HepG2 (cell line): ENCODE results near the gene WDSUB1. TPM values are rescaled to one million over a fixed set of nuclear protein-coding genes. Genes with fewer than 3 reads are reported as not detected.
A peak's percentile ranks its signal among the peaks of the same experiment; 100 is the strongest.

Experiments used
- ATAC-seq: fragments of 200-7000 bp; cut with Tn5 transposase; 3 replicates; pipeline ENCODE4 v1.9.1; 2020; ENCODE audit warnings: mild to moderate bottlenecking, moderate library complexity
- BruUV-seq: library from RNA; stranded (reverse); fragments of 400-500 nt; replicated peaks from 2 replicates; lab custom pipeline; 2021; lab: Mats Ljungman, UMichigan
- CTCF ChIA-PET: fragments of 300-600 bp; formaldehyde crosslinking; extraction: SDS; loops from one replicate; lab custom pipeline; 2021; ENCODE audit warnings: low total read pairs, inconsistent platforms, low intra/inter-chr PET ratio; lab: Yijun Ruan, JAX
- POLR2A ChIA-PET: fragments of 350-600 bp; sonication (Branson Sonifier 250); formaldehyde crosslinking; loops from one replicate; lab custom pipeline; 2020; ENCODE audit warnings: antibody characterized with exemption, inconsistent platforms; lab: Yijun Ruan, JAX
- DNase-seq: peaks from one replicate; pipeline ENCODE4 v3.0.0-alpha.2; 2015; ENCODE audit warnings: low spot score
- FAIRE-seq: peaks from 3 replicates; lab custom pipeline; 2011; peaks lifted over from hg19 to GRCh38; lab: Jason Lieb, UNC
- H2AFZ ChIP-seq: one replicate; pipeline ENCODE4 v1.6.1; 2011; ENCODE audit warnings: low read length, inconsistent platforms
- H3K27ac ChIP-seq: fragments of 300-600 bp; 3 replicates; pipeline ENCODE4 v1.8.0; 2011; ENCODE audit warnings: mixed run types, mild to moderate bottlenecking, mixed read lengths, low read length, inconsistent platforms; ENCODE audit not compliant: insufficient read depth; ENCODE audit errors: extremely low read length
- H3K27me3 ChIP-seq, 2 experiments: fragments of 200-600 bp in 1 of 2; 2 replicates in 1 of 2; 3 replicates in 1 of 2; pipeline versions ENCODE4 v1.6.0 to v1.8.0; 2011; ENCODE audit warnings: low read length in 2 of 2, mild to moderate bottlenecking in 2 of 2, moderate library complexity in 2 of 2, inconsistent platforms in 1 of 2; ENCODE audit not compliant: insufficient read depth in 2 of 2, control insufficient read depth in 1 of 2
- H3K36me3 ChIP-seq, 2 experiments: fragments of 200-600 bp in 1 of 2; replicated peaks in 1 of 2; 2 replicates in 1 of 2; 3 replicates in 1 of 2; pipeline versions ENCODE4 v1.5.1 to v1.8.0; 2011; ENCODE audit warnings: low read length in 2 of 2, inconsistent platforms in 1 of 2; ENCODE audit not compliant: insufficient read depth in 2 of 2, control insufficient read depth in 1 of 2
- H3K4me1 ChIP-seq: 2 replicates; pipeline ENCODE4 v1.5.1; 2012; ENCODE audit warnings: low read length, inconsistent platforms; ENCODE audit not compliant: insufficient read depth
- H3K4me2 ChIP-seq: 2 replicates; pipeline ENCODE4 v1.6.0; 2011; ENCODE audit warnings: low read depth, low read length, inconsistent platforms
- H3K4me3 ChIP-seq, 3 experiments: fragments of 200-600 bp in 1 of 3; sonication (generic), shearing (Covaris generic) in 1 of 3; replicated peaks in 1 of 3; 2 replicates each; pipeline ENCODE4 v1.5.1; 2011 to 2016; ENCODE audit warnings: low read length in 3 of 3, inconsistent platforms in 2 of 3, low read depth in 2 of 3, mild to moderate bottlenecking in 2 of 3, control low read depth in 1 of 3, mixed read lengths in 1 of 3; ENCODE audit not compliant: insufficient read depth in 1 of 3
- H3K79me2 ChIP-seq: one replicate; pipeline ENCODE4 v1.6.1; 2011; ENCODE audit warnings: low read length, inconsistent platforms; ENCODE audit not compliant: insufficient read depth
- H3K9ac ChIP-seq: 2 replicates; pipeline ENCODE4 v1.6.0; 2011; ENCODE audit warnings: mild to moderate bottlenecking, low read depth, low read length, inconsistent platforms; ENCODE audit not compliant: insufficient read depth
- H3K9me3 ChIP-seq: 2 replicates; pipeline ENCODE4 v1.5.1; 2012; ENCODE audit warnings: mild to moderate bottlenecking, low read length
- H4K20me1 ChIP-seq: 2 replicates; pipeline ENCODE4 v1.6.0; 2011; ENCODE audit warnings: inconsistent platforms, mild to moderate bottlenecking, low read length, moderate library complexity; ENCODE audit not compliant: insufficient read depth
- HIVEP1 ChIP-seq: sonication (generic); formaldehyde crosslinking; IDR thresholded peaks from 2 replicates; pipeline ENCODE4 v1.4.0; 2020; ENCODE audit warnings: mild to moderate bottlenecking, missing genetic modification reagents
- MEIS1 ChIP-seq: sonication (generic); formaldehyde crosslinking; IDR thresholded peaks from 2 replicates; pipeline ENCODE4 v1.9.0; 2021; ENCODE audit warnings: mild to moderate bottlenecking, missing genetic modification reagents, moderate library complexity, borderline replicate concordance
- NPAS2 ChIP-seq: sonication (generic); formaldehyde crosslinking; IDR thresholded peaks from 2 replicates; pipeline ENCODE4 v1.8.0; 2022; ENCODE audit warnings: mild to moderate bottlenecking, missing genetic modification reagents, borderline replicate concordance
- SNAI1 ChIP-seq: sonication (generic); formaldehyde crosslinking; IDR thresholded peaks from 2 replicates; pipeline ENCODE4 v1.5.0; 2020; ENCODE audit warnings: mild to moderate bottlenecking, missing genetic modification reagents, borderline replicate concordance
- ZNF12 ChIP-seq: sonication (generic); formaldehyde crosslinking; IDR thresholded peaks from 2 replicates; pipeline ENCODE4 v1.5.0; 2020; ENCODE audit warnings: missing genetic modification reagents
- ZNF432 ChIP-seq: sonication (generic); formaldehyde crosslinking; IDR thresholded peaks from 2 replicates; pipeline ENCODE4 v1.5.0; 2020; ENCODE audit warnings: missing genetic modification reagents, mild to moderate bottlenecking, borderline replicate concordance
- ZNF460 ChIP-seq: sonication (generic); formaldehyde crosslinking; IDR thresholded peaks from 2 replicates; pipeline ENCODE4 v1.5.1; 2020; ENCODE audit warnings: missing genetic modification reagents, mild to moderate bottlenecking, borderline replicate concordance
- ZNF713 ChIP-seq: sonication (generic); formaldehyde crosslinking; IDR thresholded peaks from 2 replicates; pipeline ENCODE4 v1.4.0; 2020; ENCODE audit warnings: mild to moderate bottlenecking, missing genetic modification reagents
- WGBS: methylation state at CpG from one replicate; pipeline ENCODE4 v1.1.6; 2017; ENCODE audit warnings: low lambda C conversion rate; 5-methylcytosine and 5-hydroxymethylcytosine counted together
- in situ Hi-C: cut with HindIII; loops from 2 replicates; pipeline ENCODE4 v1.10.0; 2017; ENCODE audit warnings: low pct_unique_long_range_greater_than_20kb; ENCODE audit not compliant: extremely low pct_ligation_motif_present
- intact Hi-C: fragments of 100-400 bp; cut with micrococcal nuclease; formaldehyde crosslinking; loops from one replicate; pipeline ENCODE4 v1.10.0; 2022; ENCODE audit not compliant: unreplicated experiment
- polyA plus RNA-seq, 8 experiments: library from polyadenylated mRNA; depleted of rRNA in 3 of 8; stranded (reverse) in 7 of 8; unstranded in 1 of 8; fragments of >200 nt; fragmentation: Illumina TruSeq in 4 of 8; extraction: Trizol in 4 of 8; gene quantifications; 2 replicates each; pipeline versions ENCODE4 v1.2.1 to v1.2.3, GENCODE V29; 2011 to 2016; ENCODE audit warnings: low read depth in 4 of 8, missing spikeins in 1 of 8, mixed read lengths in 1 of 8; ENCODE audit not compliant: insufficient read depth in 1 of 8
- total RNA-seq, 5 experiments: library from RNA; depleted of rRNA; stranded (reverse); fragments of >200 nt; fragmentation: Illumina TruSeq; extraction: Trizol; gene quantifications; 2 replicates each; pipeline ENCODE4 v1.2.3, GENCODE V29; 2016; ENCODE audit warnings: low read depth in 1 of 5
- TF ChIP-seq, protein P1 (sequence below): sonication (generic); formaldehyde crosslinking; conservative IDR thresholded peaks from 2 replicates; pipeline ENCODE4 v1.8.0; 2022; ENCODE audit warnings: mild to moderate bottlenecking, moderate library complexity, missing genetic modification reagents
- TF ChIP-seq, protein P2 (sequence below): IDR thresholded peaks from 2 replicates; pipeline ENCODE4 v1.6.1; 2012; ENCODE audit warnings: low read length, improper control_type of control experiment
- TF ChIP-seq, protein P3 (sequence below): sonication (generic); formaldehyde crosslinking; IDR thresholded peaks from 2 replicates; pipeline ENCODE4 v1.5.0; 2020; ENCODE audit warnings: mild to moderate bottlenecking, missing genetic modification reagents
- TF ChIP-seq, protein P4 (sequence below): IDR thresholded peaks from 2 replicates; pipeline ENCODE4 v1.6.1; 2016; ENCODE audit warnings: missing compliant biosample characterization, missing genetic modification reagents, borderline replicate concordance

WDSUB1 gene
- total and polyA plus RNA-seq, 2 of the 13 experiments (the other 11 are each of a cell fraction or from before 2014, with no cell fraction given), result 10.1 to 10.7 TPM

DNA sequence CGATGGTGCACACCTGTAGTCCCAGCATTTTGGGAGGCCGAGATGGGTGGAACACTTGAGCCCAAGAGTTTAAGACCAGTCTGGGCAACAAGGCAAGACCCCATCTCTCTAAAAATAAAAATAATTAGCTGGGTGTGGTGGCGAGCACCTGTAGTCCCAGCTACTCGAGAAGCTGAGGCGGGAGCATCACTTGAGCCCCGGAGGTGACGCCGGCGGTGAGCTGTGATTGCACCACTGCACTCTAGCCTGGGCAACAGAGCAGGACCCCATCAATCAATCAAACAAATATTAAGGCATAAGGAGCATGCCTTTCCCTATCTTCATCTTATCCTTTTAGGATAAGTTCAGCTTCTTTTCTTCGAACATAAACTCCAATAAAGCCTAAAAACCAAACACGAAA is 1.1 kb downstream of the WDSUB1 start:
- H3K4me2 ChIP-seq, result peak overlapping the region; percentile 83
- peaks cover 32% of the 10 kb centered on the region for H3K4me1 ChIP-seq
- no peak for DNase-seq
- ATAC-seq, result no peak
- no peaks in the 10 kb centered on the region for H4K20me1 ChIP-seq
- in situ Hi-C loops, result no loop called here
- no TSS peak for BruUV-seq
- H3K4me3 ChIP-seq, result peak overlapping the region; percentile 73 to 93 (median 84)
- peaks cover 0 to 13% of the 10 kb centered on the region in 2 experiments; a peak in 2 of 5 replicates for H3K36me3 ChIP-seq
- ChIA-PET POLR2A (interaction anchor here (0.5 to 2.9 kb wide), 5 partner anchors 18 to 427 kb away, joined by 3 to 15 read pairs (median 3); partner anchors contain the start of gene MARCHF7), CTCF (no interaction called here)
- peaks cover 20% of the 10 kb centered on the region for H3K79me2 ChIP-seq
- no peaks in the 10 kb centered on the region; a peak in 1 of 5 replicates for H3K27me3 ChIP-seq
- H3K9me3 ChIP-seq, result no peaks in the 10 kb centered on the region
- 55% methylated on average over 11 of the region's 11 CpGs for WGBS
- no peak overlapping the region for H2AFZ ChIP-seq
- intact Hi-C loops, result loop anchor here (5.0 kb wide), 1 partner anchor 522 kb away; no protein-coding TSS in a partner anchor
- peak overlapping the region; percentile 96 for H3K27ac ChIP-seq
- peak overlapping the region; percentile 80 for H3K9ac ChIP-seq
- FAIRE-seq, result no peak
- TF ChIP-seq MEIS1 (CRISPR knock-in tag) (no peak), HIVEP1 (CRISPR knock-in tag) (no peak), NPAS2 (CRISPR knock-in tag) (0 out of 2 replicates have a peak, but pooled peaks have one; percentile 39), SNAI1 (CRISPR knock-in tag) (no peak), ZNF460 (CRISPR knock-in tag) (peak; percentile 51; the same call in 1 of the 2 replicates), ZNF432 (CRISPR knock-in tag) (no peak), ZNF713 (CRISPR knock-in tag) (no peak), ZNF12 (CRISPR knock-in tag) (0 out of 2 replicates have a peak, but pooled peaks have one; percentile 15)
- TF ChIP-seq, protein P1, sequence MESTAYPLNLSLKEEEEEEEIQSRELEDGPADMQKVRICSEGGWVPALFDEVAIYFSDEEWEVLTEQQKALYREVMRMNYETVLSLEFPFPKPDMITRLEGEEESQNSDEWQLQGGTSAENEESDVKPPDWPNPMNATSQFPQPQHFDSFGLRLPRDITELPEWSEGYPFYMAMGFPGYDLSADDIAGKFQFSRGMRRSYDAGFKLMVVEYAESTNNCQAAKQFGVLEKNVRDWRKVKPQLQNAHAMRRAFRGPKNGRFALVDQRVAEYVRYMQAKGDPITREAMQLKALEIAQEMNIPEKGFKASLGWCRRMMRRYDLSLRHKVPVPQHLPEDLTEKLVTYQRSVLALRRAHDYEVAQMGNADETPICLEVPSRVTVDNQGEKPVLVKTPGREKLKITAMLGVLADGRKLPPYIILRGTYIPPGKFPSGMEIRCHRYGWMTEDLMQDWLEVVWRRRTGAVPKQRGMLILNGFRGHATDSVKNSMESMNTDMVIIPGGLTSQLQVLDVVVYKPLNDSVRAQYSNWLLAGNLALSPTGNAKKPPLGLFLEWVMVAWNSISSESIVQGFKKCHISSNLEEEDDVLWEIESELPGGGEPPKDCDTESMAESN (CRISPR knock-in tag), result 0 out of 2 replicates have a peak, but pooled peaks have one; percentile 2
- TF ChIP-seq, protein P2, sequence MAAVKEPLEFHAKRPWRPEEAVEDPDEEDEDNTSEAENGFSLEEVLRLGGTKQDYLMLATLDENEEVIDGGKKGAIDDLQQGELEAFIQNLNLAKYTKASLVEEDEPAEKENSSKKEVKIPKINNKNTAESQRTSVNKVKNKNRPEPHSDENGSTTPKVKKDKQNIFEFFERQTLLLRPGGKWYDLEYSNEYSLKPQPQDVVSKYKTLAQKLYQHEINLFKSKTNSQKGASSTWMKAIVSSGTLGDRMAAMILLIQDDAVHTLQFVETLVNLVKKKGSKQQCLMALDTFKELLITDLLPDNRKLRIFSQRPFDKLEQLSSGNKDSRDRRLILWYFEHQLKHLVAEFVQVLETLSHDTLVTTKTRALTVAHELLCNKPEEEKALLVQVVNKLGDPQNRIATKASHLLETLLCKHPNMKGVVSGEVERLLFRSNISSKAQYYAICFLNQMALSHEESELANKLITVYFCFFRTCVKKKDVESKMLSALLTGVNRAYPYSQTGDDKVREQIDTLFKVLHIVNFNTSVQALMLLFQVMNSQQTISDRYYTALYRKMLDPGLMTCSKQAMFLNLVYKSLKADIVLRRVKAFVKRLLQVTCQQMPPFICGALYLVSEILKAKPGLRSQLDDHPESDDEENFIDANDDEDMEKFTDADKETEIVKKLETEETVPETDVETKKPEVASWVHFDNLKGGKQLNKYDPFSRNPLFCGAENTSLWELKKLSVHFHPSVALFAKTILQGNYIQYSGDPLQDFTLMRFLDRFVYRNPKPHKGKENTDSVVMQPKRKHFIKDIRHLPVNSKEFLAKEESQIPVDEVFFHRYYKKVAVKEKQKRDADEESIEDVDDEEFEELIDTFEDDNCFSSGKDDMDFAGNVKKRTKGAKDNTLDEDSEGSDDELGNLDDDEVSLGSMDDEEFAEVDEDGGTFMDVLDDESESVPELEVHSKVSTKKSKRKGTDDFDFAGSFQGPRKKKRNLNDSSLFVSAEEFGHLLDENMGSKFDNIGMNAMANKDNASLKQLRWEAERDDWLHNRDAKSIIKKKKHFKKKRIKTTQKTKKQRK, result no peak
- TF ChIP-seq, protein P3, sequence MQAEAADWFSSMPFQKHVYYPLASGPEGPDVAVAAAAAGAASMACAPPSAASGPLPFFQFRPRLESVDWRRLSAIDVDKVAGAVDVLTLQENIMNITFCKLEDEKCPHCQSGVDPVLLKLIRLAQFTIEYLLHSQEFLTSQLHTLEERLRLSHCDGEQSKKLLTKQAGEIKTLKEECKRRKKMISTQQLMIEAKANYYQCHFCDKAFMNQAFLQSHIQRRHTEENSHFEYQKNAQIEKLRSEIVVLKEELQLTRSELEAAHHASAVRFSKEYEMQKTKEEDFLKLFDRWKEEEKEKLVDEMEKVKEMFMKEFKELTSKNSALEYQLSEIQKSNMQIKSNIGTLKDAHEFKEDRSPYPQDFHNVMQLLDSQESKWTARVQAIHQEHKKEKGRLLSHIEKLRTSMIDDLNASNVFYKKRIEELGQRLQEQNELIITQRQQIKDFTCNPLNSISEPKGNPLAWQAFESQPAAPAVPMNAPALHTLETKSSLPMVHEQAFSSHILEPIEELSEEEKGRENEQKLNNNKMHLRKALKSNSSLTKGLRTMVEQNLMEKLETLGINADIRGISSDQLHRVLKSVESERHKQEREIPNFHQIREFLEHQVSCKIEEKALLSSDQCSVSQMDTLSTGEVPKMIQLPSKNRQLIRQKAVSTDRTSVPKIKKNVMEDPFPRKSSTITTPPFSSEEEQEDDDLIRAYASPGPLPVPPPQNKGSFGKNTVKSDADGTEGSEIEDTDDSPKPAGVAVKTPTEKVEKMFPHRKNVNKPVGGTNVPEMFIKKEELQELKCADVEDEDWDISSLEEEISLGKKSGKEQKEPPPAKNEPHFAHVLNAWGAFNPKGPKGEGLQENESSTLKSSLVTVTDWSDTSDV (CRISPR knock-in tag), result no peak
- TF ChIP-seq, protein P4, sequence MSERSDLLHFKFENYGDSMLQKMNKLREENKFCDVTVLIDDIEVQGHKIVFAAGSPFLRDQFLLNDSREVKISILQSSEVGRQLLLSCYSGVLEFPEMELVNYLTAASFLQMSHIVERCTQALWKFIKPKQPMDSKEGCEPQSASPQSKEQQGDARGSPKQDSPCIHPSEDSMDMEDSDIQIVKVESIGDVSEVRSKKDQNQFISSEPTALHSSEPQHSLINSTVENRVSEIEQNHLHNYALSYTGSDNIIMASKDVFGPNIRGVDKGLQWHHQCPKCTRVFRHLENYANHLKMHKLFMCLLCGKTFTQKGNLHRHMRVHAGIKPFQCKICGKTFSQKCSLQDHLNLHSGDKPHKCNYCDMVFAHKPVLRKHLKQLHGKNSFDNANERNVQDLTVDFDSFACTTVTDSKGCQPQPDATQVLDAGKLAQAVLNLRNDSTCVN (CRISPR knock-in tag), result no peak
